WTC11 (cell line): ENCODE measurements around the gene ALDH1A2. TPM values are rescaled to one million over a fixed set of nuclear protein-coding genes. Genes with fewer than 3 reads are reported as not detected.
A peak's percentile ranks its signal among the peaks of the same experiment; 100 is the strongest.

ENCODE experiments used
- ATAC-seq: fragments of 200-7000 bp; cut with Tn5 transposase; 2 replicates; pipeline ENCODE4 v1.10.0; 2021; ENCODE audit warnings: mild to moderate bottlenecking, moderate library complexity
- CTCF ChIA-PET: fragments of 300-600 bp; sonication (Branson Sonifier 250); formaldehyde crosslinking; loops from one replicate; lab custom pipeline; 2021; ENCODE audit warnings: antibody characterized with exemption; lab: Charles Lee
- POLR2A ChIA-PET: fragments of 350-600 bp; sonication (Branson Sonifier 250); formaldehyde crosslinking; loops from one replicate; lab custom pipeline; 2021; ENCODE audit warnings: antibody characterized with exemption; lab: Charles Lee
- DNase-seq: peaks from one replicate; pipeline ENCODE4 v3.0.0; 2021; ENCODE audit warnings: low spot score
- H3K27ac Mint-ChIP-seq: 2 replicates; pipeline ENCODE4 v1.8.0; 2021; ENCODE audit warnings: mixed read lengths
- H3K27me3 Mint-ChIP-seq: 2 replicates; pipeline ENCODE4 v1.8.0; 2021; ENCODE audit warnings: low read depth, mild to moderate bottlenecking, moderate library complexity, mixed read lengths
- H3K36me3 Mint-ChIP-seq: 2 replicates; pipeline ENCODE4 v1.8.0; 2021; ENCODE audit warnings: mixed read lengths
- H3K4me1 Mint-ChIP-seq: 2 replicates; pipeline ENCODE4 v1.8.0; 2022; ENCODE audit warnings: mixed read lengths
- H3K4me3 Mint-ChIP-seq: 2 replicates; pipeline ENCODE4 v1.8.0; 2021; ENCODE audit warnings: mild to moderate bottlenecking, moderate library complexity, mixed read lengths
- H3K9me3 Mint-ChIP-seq: 2 replicates; pipeline ENCODE4 v1.8.0; 2021; ENCODE audit warnings: mixed read lengths
- CREB1 ChIP-seq: sonication (generic); formaldehyde crosslinking; IDR thresholded peaks from 2 replicates; pipeline ENCODE4 v1.8.0; 2023; ENCODE audit warnings: mild to moderate bottlenecking, missing genetic modification reagents
- E2F5 ChIP-seq: sonication (generic); formaldehyde crosslinking; IDR thresholded peaks from 2 replicates; pipeline ENCODE4 v1.8.1; 2022; ENCODE audit warnings: mild to moderate bottlenecking, moderate library complexity, missing genetic modification reagents
- ELF4 ChIP-seq: sonication (generic); formaldehyde crosslinking; IDR thresholded peaks from 2 replicates; pipeline ENCODE4 v1.8.1; 2022; ENCODE audit warnings: low read depth, mild to moderate bottlenecking, moderate library complexity, missing genetic modification reagents
- ERG ChIP-seq: fragments of 250-450 bp; sonication (Bioruptor Pico); IDR thresholded peaks from 2 replicates; pipeline ENCODE4 v1.8.0; 2021; ENCODE audit warnings: mild to moderate bottlenecking
- FOXK1 ChIP-seq: sonication (generic); formaldehyde crosslinking; IDR thresholded peaks from 2 replicates; pipeline ENCODE4 v1.8.0; 2022; ENCODE audit warnings: mild to moderate bottlenecking, moderate library complexity, missing genetic modification reagents
- GABPB1 ChIP-seq: sonication (generic); formaldehyde crosslinking; IDR thresholded peaks from 2 replicates; pipeline ENCODE4 v1.8.1; 2023; ENCODE audit warnings: mild to moderate bottlenecking, missing genetic modification reagents
- HMGA2 ChIP-seq: fragments of 250-450 bp; sonication (Bioruptor Pico); IDR thresholded peaks from 2 replicates; pipeline ENCODE4 v1.4.0; 2021; ENCODE audit warnings: mild to moderate bottlenecking, moderate library complexity
- JAZF1 ChIP-seq: fragments of 250-450 bp; sonication (Bioruptor Pico); IDR thresholded peaks from 2 replicates; pipeline ENCODE4 v1.9.0; 2021; ENCODE audit warnings: moderate library complexity, mild to moderate bottlenecking, inconsistent platforms
- NFATC4 ChIP-seq: fragments of 250-450 bp; sonication (Bioruptor Pico); IDR thresholded peaks from 2 replicates; pipeline ENCODE4 v1.9.0; 2021; ENCODE audit warnings: mild to moderate bottlenecking
- NFE2L1 ChIP-seq: sonication (generic); formaldehyde crosslinking; IDR thresholded peaks from 2 replicates; pipeline ENCODE4 v1.8.1; 2023; ENCODE audit warnings: missing genetic modification reagents
- SMAD4 ChIP-seq: sonication (generic); formaldehyde crosslinking; IDR thresholded peaks from 2 replicates; pipeline ENCODE4 v1.8.0; 2022; ENCODE audit warnings: mild to moderate bottlenecking, missing genetic modification reagents
- SP1 ChIP-seq: sonication (generic); formaldehyde crosslinking; conservative IDR thresholded peaks from 2 replicates; pipeline ENCODE4 v1.8.1; 2022; ENCODE audit warnings: missing genetic modification reagents
- TEAD4 ChIP-seq: sonication (generic); formaldehyde crosslinking; IDR thresholded peaks from 2 replicates; pipeline ENCODE4 v1.8.0; 2022; ENCODE audit warnings: mild to moderate bottlenecking, missing genetic modification reagents
- ZBTB21 ChIP-seq: sonication (generic); formaldehyde crosslinking; IDR thresholded peaks from 2 replicates; pipeline ENCODE4 v1.8.1; 2023; ENCODE audit warnings: mild to moderate bottlenecking, missing genetic modification reagents, borderline replicate concordance
- ZNF263 ChIP-seq: sonication (generic); formaldehyde crosslinking; IDR thresholded peaks from 2 replicates; pipeline ENCODE4 v1.8.1; 2022; ENCODE audit warnings: low read depth, mild to moderate bottlenecking, moderate library complexity, missing genetic modification reagents
- ZNF425 ChIP-seq: fragments of 250-450 bp; sonication (Bioruptor Pico); conservative IDR thresholded peaks from 2 replicates; pipeline ENCODE4 v1.9.0; 2021; ENCODE audit warnings: mild to moderate bottlenecking
- total RNA-seq: library from RNA; stranded (reverse); gene quantifications from 3 replicates; pipeline ENCODE4 v1.2.3, GENCODE V29; 2021
- TF ChIP-seq, protein P1 (sequence below): fragments of 250-450 bp; sonication (Bioruptor Pico); IDR thresholded peaks from 2 replicates; pipeline ENCODE4 v2.1.2; 2022; ENCODE audit warnings: mild to moderate bottlenecking, moderate library complexity
- TF ChIP-seq, protein P2 (sequence below): sonication (generic); formaldehyde crosslinking; conservative IDR thresholded peaks from 2 replicates; pipeline ENCODE4 v1.8.1; 2023; ENCODE audit warnings: mild to moderate bottlenecking, low read depth, missing genetic modification reagents, moderate library complexity
- TF ChIP-seq, protein P3 (sequence below): sonication (generic); formaldehyde crosslinking; IDR thresholded peaks from 2 replicates; pipeline ENCODE4 v1.8.1; 2023; ENCODE audit warnings: mild to moderate bottlenecking, moderate library complexity, missing genetic modification reagents

The ALDH1A2 gene
- total RNA-seq, 1 experiment from 2014 or later: 1.1 TPM

DNA sequence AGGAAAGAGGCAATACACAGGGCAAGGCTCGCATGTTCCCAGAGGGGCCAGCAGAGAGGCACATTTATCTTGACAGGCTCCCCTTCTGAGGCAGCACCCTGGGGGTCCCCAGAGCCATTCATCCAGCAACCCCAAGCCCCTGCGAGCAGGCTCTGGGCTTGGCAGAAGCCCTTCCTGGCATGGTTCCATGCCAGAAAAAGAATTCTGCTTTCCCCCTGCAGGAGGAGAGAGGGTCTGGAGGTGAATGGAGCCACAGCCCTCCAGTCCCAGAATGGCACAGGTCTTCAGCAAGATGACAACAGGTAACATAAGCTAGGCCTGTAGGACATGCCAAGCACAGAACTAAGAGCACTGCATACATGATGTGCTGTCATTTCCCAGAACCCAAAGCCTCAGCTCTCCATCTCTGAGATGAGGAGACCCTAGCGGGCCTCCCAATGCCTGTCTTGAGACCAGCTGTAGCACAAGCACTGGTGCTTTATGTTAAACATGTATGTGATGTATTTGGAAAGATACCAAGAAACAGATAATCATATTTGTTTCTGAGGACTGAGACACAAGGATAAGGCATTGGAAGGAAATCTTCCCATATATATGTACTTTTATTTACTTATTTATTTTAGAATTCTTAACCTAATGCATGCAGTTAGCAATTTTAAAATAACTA is 121.6 kb downstream of the ALDH1A2 start:
- no peak for ATAC-seq
- Mint-ChIP-seq H3K27me3 (no peaks in the 10 kb centered on the region), H3K27ac (no peak overlapping the region), H3K9me3 (peaks cover 4% of the 10 kb centered on the region; the same call in 1 of the 2 replicates)
- POLR2A ChIA-PET: no interaction called here
- TF ChIP-seq, protein P1, sequence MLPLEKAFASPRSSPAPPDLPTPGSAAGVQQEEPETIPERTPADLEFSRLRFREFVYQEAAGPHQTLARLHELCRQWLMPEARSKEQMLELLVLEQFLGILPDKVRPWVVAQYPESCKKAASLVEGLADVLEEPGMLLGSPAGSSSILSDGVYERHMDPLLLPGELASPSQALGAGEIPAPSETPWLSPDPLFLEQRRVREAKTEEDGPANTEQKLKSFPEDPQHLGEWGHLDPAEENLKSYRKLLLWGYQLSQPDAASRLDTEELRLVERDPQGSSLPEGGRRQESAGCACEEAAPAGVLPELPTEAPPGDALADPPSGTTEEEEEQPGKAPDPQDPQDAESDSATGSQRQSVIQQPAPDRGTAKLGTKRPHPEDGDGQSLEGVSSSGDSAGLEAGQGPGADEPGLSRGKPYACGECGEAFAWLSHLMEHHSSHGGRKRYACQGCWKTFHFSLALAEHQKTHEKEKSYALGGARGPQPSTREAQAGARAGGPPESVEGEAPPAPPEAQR (CRISPR knock-in tag): no peak
- TF ChIP-seq, protein P2, sequence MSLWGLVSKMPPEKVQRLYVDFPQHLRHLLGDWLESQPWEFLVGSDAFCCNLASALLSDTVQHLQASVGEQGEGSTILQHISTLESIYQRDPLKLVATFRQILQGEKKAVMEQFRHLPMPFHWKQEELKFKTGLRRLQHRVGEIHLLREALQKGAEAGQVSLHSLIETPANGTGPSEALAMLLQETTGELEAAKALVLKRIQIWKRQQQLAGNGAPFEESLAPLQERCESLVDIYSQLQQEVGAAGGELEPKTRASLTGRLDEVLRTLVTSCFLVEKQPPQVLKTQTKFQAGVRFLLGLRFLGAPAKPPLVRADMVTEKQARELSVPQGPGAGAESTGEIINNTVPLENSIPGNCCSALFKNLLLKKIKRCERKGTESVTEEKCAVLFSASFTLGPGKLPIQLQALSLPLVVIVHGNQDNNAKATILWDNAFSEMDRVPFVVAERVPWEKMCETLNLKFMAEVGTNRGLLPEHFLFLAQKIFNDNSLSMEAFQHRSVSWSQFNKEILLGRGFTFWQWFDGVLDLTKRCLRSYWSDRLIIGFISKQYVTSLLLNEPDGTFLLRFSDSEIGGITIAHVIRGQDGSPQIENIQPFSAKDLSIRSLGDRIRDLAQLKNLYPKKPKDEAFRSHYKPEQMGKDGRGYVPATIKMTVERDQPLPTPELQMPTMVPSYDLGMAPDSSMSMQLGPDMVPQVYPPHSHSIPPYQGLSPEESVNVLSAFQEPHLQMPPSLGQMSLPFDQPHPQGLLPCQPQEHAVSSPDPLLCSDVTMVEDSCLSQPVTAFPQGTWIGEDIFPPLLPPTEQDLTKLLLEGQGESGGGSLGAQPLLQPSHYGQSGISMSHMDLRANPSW (CRISPR knock-in tag): no peak
- TF ChIP-seq, all 79 proteins: peak for 0
- DNase-seq: no peak
- CTCF ChIA-PET: interaction anchor here (0.8 to 1.3 kb wide), 2 partner anchors 12 to 123 kb away, joined by 3 read pairs; no protein-coding TSS in a partner anchor
- no peaks in the 10 kb centered on the region for H3K36me3 Mint-ChIP-seq
- peaks cover 11% of the 10 kb centered on the region for H3K4me1 Mint-ChIP-seq
- H3K4me3 Mint-ChIP-seq: no peak overlapping the region

- H3K27me3 Mint-ChIP-seq: no peaks in the 10 kb centered on the region
- CTCF ChIA-PET: interaction anchor here (0.8 to 1.3 kb wide), 2 partner anchors 12 to 123 kb away, joined by 3 read pairs; no protein-coding TSS in a partner anchor
- H3K36me3 Mint-ChIP-seq: no peaks in the 10 kb centered on the region
- no peak overlapping the region for H3K27ac Mint-ChIP-seq
- TF ChIP-seq, protein P3, sequence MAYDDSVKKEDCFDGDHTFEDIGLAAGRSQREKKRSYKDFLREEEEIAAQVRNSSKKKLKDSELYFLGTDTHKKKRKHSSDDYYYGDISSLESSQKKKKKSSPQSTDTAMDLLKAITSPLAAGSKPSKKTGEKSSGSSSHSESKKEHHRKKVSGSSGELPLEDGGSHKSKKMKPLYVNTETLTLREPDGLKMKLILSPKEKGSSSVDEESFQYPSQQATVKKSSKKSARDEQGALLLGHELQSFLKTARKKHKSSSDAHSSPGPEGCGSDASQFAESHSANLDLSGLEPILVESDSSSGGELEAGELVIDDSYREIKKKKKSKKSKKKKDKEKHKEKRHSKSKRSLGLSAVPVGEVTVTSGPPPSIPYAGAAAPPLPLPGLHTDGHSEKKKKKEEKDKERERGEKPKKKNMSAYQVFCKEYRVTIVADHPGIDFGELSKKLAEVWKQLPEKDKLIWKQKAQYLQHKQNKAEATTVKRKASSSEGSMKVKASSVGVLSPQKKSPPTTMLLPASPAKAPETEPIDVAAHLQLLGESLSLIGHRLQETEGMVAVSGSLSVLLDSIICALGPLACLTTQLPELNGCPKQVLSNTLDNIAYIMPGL (CRISPR knock-in tag): no peak
- TF ChIP-seq E2F5 (CRISPR knock-in tag): no peak
- no peak for TF ChIP-seq JAZF1 (CRISPR knock-in tag)
- TF ChIP-seq NFE2L1: no peak
- TF ChIP-seq, all 79 proteins: peak for 0
- POLR2A ChIA-PET: no interaction called here
- Mint-ChIP-seq H3K9me3 (peaks cover under 1% of the 10 kb centered on the region; the same call in 1 of the 2 replicates), H3K4me1 (peaks cover 8% of the 10 kb centered on the region), H3K4me3 (no peak overlapping the region)
- ATAC-seq (no peak), DNase-seq (no peak)
Observed at GRCh38 chr15:57943171-57943570, 122.3 kb downstream of the ALDH1A2 start.

- Mint-ChIP-seq H3K4me1 (peaks cover 3% of the 10 kb centered on the region; the same call in 1 of the 2 replicates), H3K4me3 (no peak overlapping the region), H3K27ac (no peak overlapping the region), H3K27me3 (no peaks in the 10 kb centered on the region), H3K9me3 (peaks cover 8% of the 10 kb centered on the region; the same call in 1 of the 2 replicates), H3K36me3 (no peaks in the 10 kb centered on the region)
- TF ChIP-seq SP1 (CRISPR knock-in tag): no peak
- no peak for TF ChIP-seq NFATC4 (CRISPR knock-in tag)
- no peak for TF ChIP-seq HMGA2
- TF ChIP-seq ELF4: no peak
- no peak for TF ChIP-seq GABPB1 (CRISPR knock-in tag)
- ChIA-PET POLR2A (no interaction called here), CTCF (no interaction called here)
- ATAC-seq: no peak
- no peak for DNase-seq
Observed at GRCh38 chr15:57941816-57942215, 123.7 kb downstream of the ALDH1A2 start.

GRCh38 chr15:57932348-57932747 is 133.2 kb downstream of the ALDH1A2 start:
- H3K27ac Mint-ChIP-seq: no peak overlapping the region
- peaks cover 34% of the 10 kb centered on the region for H3K9me3 Mint-ChIP-seq
- H3K36me3 Mint-ChIP-seq: no peaks in the 10 kb centered on the region
- CTCF ChIA-PET: interaction anchor here (0.8 to 0.9 kb wide), 2 partner anchors 138 to 181 kb away, joined by 3 read pairs; no protein-coding TSS in a partner anchor
- H3K4me1 Mint-ChIP-seq: peaks cover 19% of the 10 kb centered on the region
- peaks cover 3% of the 10 kb centered on the region; the same call in 1 of the 2 replicates for H3K27me3 Mint-ChIP-seq
- peak; percentile 93 for ATAC-seq
- no peak overlapping the region; the same call in 1 of the 2 replicates for H3K4me3 Mint-ChIP-seq
- peak; percentile 35 for DNase-seq
- POLR2A ChIA-PET: no interaction called here
- no peak for TF ChIP-seq CREB1
- no peak for TF ChIP-seq TEAD4 (CRISPR knock-in tag)
- no peak for TF ChIP-seq ERG (CRISPR knock-in tag)
- no peak for TF ChIP-seq ZBTB21 (CRISPR knock-in tag)
- TF ChIP-seq ZNF425 (CRISPR knock-in tag): no peak
- TF ChIP-seq SMAD4 (CRISPR knock-in tag): no peak
- no peak for TF ChIP-seq ZNF263 (CRISPR knock-in tag)
- TF ChIP-seq FOXK1: no peak
